Motor neuron (in vitro differentiated cells): ENCODE results near the gene SPEM3. TPM values are rescaled to one million over a fixed set of nuclear protein-coding genes. Genes with fewer than 3 reads are reported as not detected.

Source experiments
- ATAC-seq, 8 experiments: fragments of 200-7000 bp; cut with Tn5 transposase; replicated peaks in 6 of 8; 2 replicates each; pipeline ENCODE4 v1.8.0; 2021; ENCODE audit warnings: mild to moderate bottlenecking in 8 of 8, moderate library complexity in 8 of 8
- H3K27ac ChIP-seq, 2 donors: fragments of 250-450 bp; sonication (Bioruptor Pico); 2 replicates each; pipeline ENCODE4 v1.9.0; 2021; ENCODE audit warnings: antibody characterized with exemption in 2 of 2, mild to moderate bottlenecking in 2 of 2, moderate library complexity in 1 of 2
- H3K4me1 ChIP-seq, 2 donors: fragments of 250-450 bp; sonication (Bioruptor Pico); replicated peaks in 1 of 2; 2 replicates each; pipeline ENCODE4 v1.6.1; 2021; ENCODE audit warnings: antibody characterized with exemption in 2 of 2, mild to moderate bottlenecking in 2 of 2, moderate library complexity in 1 of 2
- H3K4me3 ChIP-seq, 5 donors: fragments of 250-450 bp; sonication (Bioruptor Pico); 2 replicates each; pipeline ENCODE4 v1.9.0; 2021; ENCODE audit warnings: antibody characterized with exemption in 5 of 5, mild to moderate bottlenecking in 5 of 5, moderate library complexity in 4 of 5
- WGBS, 10 experiments: fragments of 450-650 bp; shearing (Covaris generic); methylation state at CpG; one replicate each; pipeline ENCODE4 v1.0.0; 2022; 5-methylcytosine and 5-hydroxymethylcytosine counted together
- in situ Hi-C, 9 experiments: fragments of 400-800 bp; cut with MboI; loops; one replicate each; pipeline ENCODE4 v1.15.0; 2021; ENCODE audit warnings: low sequenced_read_pairs in 9 of 9, low pct_unique_long_range_greater_than_20kb in 2 of 9; ENCODE audit not compliant: unreplicated experiment in 9 of 9
- total RNA-seq, 8 experiments: library from RNA; unstranded; fragments of 300-600 nt; gene quantifications; 2 replicates each; pipeline versions ENCODE4 v1.2.3 to v1.2.4, GENCODE V29; 2022

The SPEM3 gene
- total RNA-seq, 8 experiments from 2014 or later, result 0.13 to 1.0 (median 0.32) TPM; not detected in 2

GRCh38 chr17:7432296-7432695, 3.6 kb downstream of the SPEM3 start:
- in situ Hi-C loops, result no loop called here

DNA sequence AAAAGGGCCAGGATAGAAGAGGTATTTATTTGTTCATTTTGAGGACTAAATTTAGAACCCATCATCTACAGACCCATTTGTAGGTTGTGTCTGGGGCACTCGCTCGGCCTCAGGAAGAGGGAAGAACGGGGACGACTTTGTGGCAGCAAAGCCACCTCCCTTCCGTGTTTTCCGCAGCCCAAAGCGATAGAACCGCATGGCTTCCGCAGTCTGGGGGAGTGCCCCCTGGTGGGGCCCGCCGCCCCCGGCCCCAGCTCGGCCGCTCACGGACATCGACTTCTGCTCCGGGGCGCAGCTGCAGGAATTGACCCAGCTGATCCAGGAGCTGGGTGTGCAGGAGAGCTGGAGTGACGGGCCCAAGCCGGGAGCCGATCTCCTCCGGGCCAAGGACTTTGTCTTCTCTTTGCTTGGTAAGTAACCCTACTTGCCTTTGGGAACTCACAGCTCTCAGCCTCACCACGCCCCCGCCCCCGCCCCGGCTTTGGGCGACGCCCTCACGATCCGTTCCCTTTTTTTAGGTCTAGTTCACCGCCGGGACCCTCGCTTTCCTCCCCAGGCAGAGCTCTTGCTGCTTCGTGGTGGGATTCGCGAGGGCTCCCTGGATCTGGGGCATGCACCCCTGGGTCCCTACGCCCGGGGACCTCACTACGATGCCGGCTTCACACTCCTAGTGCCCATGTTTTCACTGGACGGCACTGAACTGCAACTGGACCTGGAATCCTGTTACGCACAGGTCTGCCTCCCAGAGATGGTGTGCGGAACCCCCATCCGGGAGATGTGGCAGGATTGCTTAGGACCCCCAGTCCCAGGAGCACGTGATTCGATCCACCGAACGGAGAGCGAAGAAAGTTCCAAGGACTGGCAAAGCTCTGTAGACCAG, 7.3 kb downstream of the SPEM3 start:
- in situ Hi-C loops, result no loop called here
- WGBS, 10 experiments, result 0 to 60% (median 12%) methylated on average over 1 to 11 of the region's 49 CpGs; no CpG with 5 or more reads in 6 of the 10 experiments
- peak in 2 of 8 experiments; percentile 3 to 4 for ATAC-seq
- peaks cover 18 to 27% of the 10 kb centered on the region in 2 donors for H3K4me1 ChIP-seq
- H3K4me3 ChIP-seq, result peak overlapping the region in 4 of 5 donors; percentile 6 to 60 (median 44)
- no peak overlapping the region for H3K27ac ChIP-seq

More at GRCh38 chr17:7432296-7432695, 3.6 kb downstream of the SPEM3 start:
- no peak overlapping the region for H3K4me3 ChIP-seq
- no peak for ATAC-seq
- peaks cover 10 to 12% of the 10 kb centered on the region in 2 donors for H3K4me1 ChIP-seq
- 14 to 95% (median 88%) methylated on average over 1 to 10 of the region's 11 CpGs; no CpG with 5 or more reads in 3 of the 10 experiments for WGBS, 10 experiments
- no peak overlapping the region for H3K27ac ChIP-seq

- Histone ChIP-seq H3K4me3 (peak overlapping the region; percentile 9 to 60 (median 55)), H3K4me1 (peaks cover 25 to 34% of the 10 kb centered on the region in 2 donors), H3K27ac (no peak overlapping the region)
- in situ Hi-C loops, result no loop called here
- 0 to 40% (median 18%) methylated on average over 1 to 11 of the region's 92 CpGs; no CpG with 5 or more reads in 5 of the 10 experiments for WGBS, 10 experiments
- peak; percentile 51 to 82 (median 58) for ATAC-seq
Measured at GRCh38 chr17:7436556-7437368, 8.1 kb downstream of the SPEM3 start.

- peak overlapping the region; percentile 9 to 60 (median 55) for H3K4me3 ChIP-seq
- no peak for ATAC-seq
- 33 to 100% (median 45%) methylated on average over 1 to 3 of the region's 31 CpGs; no CpG with 5 or more reads in 6 of the 10 experiments for WGBS, 10 experiments
- no peak overlapping the region for H3K27ac ChIP-seq
- H3K4me1 ChIP-seq, result peaks cover 25 to 34% of the 10 kb centered on the region in 2 donors
- in situ Hi-C loops, result no loop called here
Measured at GRCh38 chr17:7437369-7437863, 8.8 kb downstream of the SPEM3 start.

- ATAC-seq, result peak in 4 of 8 experiments; percentile 3 to 5 (median 4)
- in situ Hi-C loops, result no loop called here
- 7 to 83% (median 21%) methylated on average over 2 to 11 of the region's 48 CpGs; no CpG with 5 or more reads in 4 of the 10 experiments for WGBS, 10 experiments
Measured at GRCh38 chr17:7437950-7438614, 9.4 kb downstream of the SPEM3 start.

GRCh38 chr17:7438656-7439460, 10.2 kb downstream of the SPEM3 start:
- H3K4me1 ChIP-seq, result peaks cover 25 to 34% of the 10 kb centered on the region in 2 donors
- H3K27ac ChIP-seq, result no peak overlapping the region
- 35 to 93% (median 61%) methylated on average over 2 to 6 of the region's 11 CpGs; no CpG with 5 or more reads in 1 of the 10 experiments for WGBS, 10 experiments
- no peak for ATAC-seq
- H3K4me3 ChIP-seq, result peak overlapping the region; percentile 55 to 61 (median 58)
- in situ Hi-C loops, result no loop called here

More at GRCh38 chr17:7437950-7438614, 9.4 kb downstream of the SPEM3 start:
- Histone ChIP-seq H3K27ac (no peak overlapping the region), H3K4me1 (peaks cover 25 to 34% of the 10 kb centered on the region in 2 donors), H3K4me3 (peak overlapping the region; percentile 27 to 61 (median 58))

DNA sequence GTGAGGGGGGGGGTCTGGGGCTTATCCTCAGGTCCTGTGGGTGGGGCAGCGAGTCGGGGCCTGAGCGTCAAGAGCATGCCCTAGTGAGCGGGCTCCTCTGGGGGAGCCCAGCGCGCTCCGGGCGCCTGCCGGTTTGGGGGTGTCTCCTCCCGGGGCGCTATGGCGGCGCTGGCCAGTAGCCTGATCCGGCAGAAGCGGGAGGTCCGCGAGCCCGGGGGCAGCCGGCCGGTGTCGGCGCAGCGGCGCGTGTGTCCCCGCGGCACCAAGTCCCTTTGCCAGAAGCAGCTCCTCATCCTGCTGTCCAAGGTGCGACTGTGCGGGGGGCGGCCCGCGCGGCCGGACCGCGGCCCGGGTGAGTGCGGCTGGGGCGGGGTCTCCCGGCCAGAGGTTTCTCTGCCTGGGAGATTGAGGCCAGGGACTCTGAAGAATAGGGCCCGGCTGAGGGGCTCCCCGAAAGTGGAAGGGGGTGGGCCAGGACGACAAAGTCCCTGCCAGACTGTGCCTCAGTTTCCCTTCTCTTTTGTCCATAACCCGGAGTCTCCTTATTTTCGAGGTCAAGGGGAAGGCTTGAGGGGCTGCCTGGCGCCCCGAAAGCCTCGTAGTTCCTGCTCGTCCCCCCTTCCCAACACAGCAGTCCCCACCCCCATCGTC, 10.9 kb downstream of the SPEM3 start, which contains the start of gene FGF11:
TSS of gene FGF11 (plus strand) at position 51 of the 651 bp plus-strand sequence. CDS start at position 160, 109 bp downstream.
- 10% methylated on average over 2 of the region's 50 CpGs; no CpG with 5 or more reads in 9 of the 10 experiments for whole genome bisulfite sequencing, 10 experiments
- ATAC-seq, result no peak
- H3K27ac ChIP-seq, result peak within 1 kb of the TSS; percentile 96 to 97
- peak within 1 kb of the TSS; percentile 55 to 61 (median 58) for H3K4me3 ChIP-seq
- peaks cover 25 to 34% of the 10 kb centered on the region in 2 donors for H3K4me1 ChIP-seq
- in situ Hi-C loops, result no loop called here

DNA sequence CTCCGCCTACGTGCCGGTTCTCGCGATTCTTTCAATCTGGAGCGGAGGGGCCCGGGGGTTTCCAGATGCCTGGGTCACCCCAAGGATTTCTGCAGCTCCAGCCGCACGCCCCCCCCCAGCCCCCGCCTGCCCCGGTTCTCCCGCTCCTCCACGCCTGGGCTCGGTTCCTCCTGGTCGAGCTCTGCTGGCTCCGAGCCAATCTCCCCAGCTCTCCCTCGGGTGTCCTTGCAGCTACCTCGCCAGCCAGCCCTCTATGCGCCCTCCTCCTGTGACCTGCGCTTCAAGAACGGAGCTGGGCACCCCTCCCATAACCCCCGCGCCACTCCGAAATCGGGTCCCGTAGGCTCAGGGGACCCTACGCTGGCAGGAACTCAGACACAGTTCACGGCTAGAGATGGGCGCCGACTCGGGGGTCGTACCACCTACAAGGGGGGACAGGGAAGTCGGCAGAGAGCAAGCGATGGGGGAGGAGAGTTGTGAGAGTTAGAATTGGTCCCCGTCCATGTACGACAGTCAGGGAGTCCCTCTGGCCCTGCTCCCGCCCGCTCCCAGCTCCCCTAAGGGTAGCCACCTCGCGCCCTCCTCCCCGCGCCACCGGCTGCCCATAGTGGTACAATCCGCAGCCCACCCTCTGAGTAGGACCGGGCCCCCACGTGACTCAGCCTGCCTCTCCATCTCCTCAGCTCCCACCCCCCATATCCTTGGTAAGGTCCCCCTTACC, 11.6 kb downstream of the SPEM3 start:
- peaks cover 25 to 41% of the 10 kb centered on the region in 2 donors for H3K4me1 ChIP-seq
- H3K27ac ChIP-seq, result peak overlapping the region; percentile 96 to 97
- ATAC-seq, result peak in 6 of 8 experiments; percentile 18 to 73 (median 65)
- H3K4me3 ChIP-seq, result peak overlapping the region; percentile 55 to 61 (median 58)
- 0 to 8% (median 3%) methylated on average over 3 to 8 of the region's 46 CpGs; no CpG with 5 or more reads in 6 of the 10 experiments for WGBS, 10 experiments
- in situ Hi-C loops, result no loop called here

- peaks cover 20 to 45% of the 10 kb centered on the region in 2 donors for H3K4me1 ChIP-seq
- H3K4me3 ChIP-seq, result peak overlapping the region; percentile 55 to 61 (median 58)
- ATAC-seq, result peak; percentile 11 to 71 (median 60)
- 0% methylated on average over 2 of the region's 12 CpGs; no CpG with 5 or more reads in 9 of the 10 experiments for WGBS, 10 experiments
- H3K27ac ChIP-seq, result peak overlapping the region; percentile 96 to 97
- in situ Hi-C loops, result no loop called here
Measured at GRCh38 chr17:7440834-7441195, 12.2 kb downstream of the SPEM3 start.

DNA sequence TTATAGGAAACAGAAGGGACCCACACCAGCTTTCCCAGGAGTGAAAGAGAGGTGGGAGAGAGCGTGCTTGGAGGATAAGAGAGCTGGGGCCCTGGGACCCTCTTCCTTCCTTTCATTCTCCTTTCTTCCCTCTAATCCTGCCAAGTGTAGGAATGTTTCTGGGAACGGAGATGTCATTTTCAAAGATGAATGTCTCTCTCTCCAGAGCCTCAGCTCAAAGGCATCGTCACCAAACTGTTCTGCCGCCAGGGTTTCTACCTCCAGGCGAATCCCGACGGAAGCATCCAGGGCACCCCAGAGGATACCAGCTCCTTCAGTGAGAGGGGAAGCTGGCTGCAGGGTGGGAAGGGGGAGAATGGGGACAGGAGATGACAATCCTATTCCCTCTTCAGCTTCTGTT, 12.6 kb downstream of the SPEM3 start:
- in situ Hi-C loops, result no loop called here
- peak overlapping the region; percentile 96 to 97 for H3K27ac ChIP-seq
- H3K4me1 ChIP-seq, result peaks cover 17 to 43% of the 10 kb centered on the region in 2 donors
- 0 to 63% (median 27%) methylated on average over 1 to 7 of the region's 7 CpGs; no CpG with 5 or more reads in 5 of the 10 experiments for WGBS, 10 experiments
- peak overlapping the region; percentile 55 to 61 (median 58) for H3K4me3 ChIP-seq
- peak in 5 of 8 experiments; percentile 1 to 11 (median 4) for ATAC-seq
